ENCODE results near the gene KCNIP3. TPM values are rescaled to one million over a fixed set of nuclear protein-coding genes. Genes with fewer than 3 reads are reported as not detected.

KCNIP3 gene
- total and polyA plus RNA-seq, 4 donors, result 0.26 to 1.1 (median 0.62) TPM

DNA sequence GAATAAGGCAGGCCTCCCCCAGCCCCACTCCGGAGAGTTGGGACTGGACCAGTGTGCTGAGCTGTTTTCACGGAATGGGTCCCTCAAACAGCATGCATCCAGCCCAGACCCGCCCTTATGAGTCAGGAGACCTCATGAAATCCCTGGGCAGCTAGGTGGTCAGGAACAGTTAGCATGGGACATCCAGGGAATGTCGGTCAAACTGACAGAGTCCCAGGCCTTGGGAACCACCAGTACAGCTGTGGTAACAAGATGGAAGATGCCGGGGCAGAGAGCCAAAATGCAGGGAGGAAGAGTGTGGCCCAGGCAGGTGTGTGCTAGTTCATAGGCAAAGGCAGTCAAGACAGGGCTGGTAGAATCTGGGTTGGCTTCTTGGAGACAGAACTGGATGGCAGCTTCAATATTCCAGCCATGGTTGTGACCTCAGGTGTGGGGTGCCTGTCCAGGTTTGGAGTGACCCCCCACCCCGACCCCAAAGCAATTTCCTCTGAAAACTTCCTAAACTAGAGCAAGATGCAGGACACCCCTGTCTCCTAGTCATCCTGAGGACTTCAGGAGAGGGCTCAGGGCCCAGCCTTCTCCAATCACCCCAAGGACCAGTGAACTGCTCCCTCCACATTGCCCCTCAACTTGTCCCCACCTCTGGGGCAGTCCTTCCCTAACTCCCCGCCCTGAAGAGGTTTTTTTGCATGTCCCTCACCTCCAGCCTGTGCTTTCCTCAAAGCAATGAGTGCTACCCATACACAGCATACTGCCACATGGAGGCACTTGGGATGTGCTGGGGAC, 46.5 kb downstream of the KCNIP3 start:
- 83% methylated on average over 7 of the region's 7 CpGs for WGBS
- TF ChIP-seq TAF1 (conservative IDR thresholded peaks at IDR 0.05), result no peak
- TF ChIP-seq JUND (IDR thresholded peaks at IDR 0.05), result no peak
- no peak for TF ChIP-seq FOXA1 (IDR thresholded peaks at IDR 0.05)
- TF ChIP-seq FOXA2 (IDR thresholded peaks at IDR 0.05), result no peak
- TF ChIP-seq RXRA (IDR thresholded peaks at IDR 0.05), result no peak
- TF ChIP-seq RAD21 (IDR thresholded peaks at IDR 0.05), result no peak
- TF ChIP-seq HNF4A (conservative IDR thresholded peaks at IDR 0.05), result no peak
- TF ChIP-seq, protein P1, sequence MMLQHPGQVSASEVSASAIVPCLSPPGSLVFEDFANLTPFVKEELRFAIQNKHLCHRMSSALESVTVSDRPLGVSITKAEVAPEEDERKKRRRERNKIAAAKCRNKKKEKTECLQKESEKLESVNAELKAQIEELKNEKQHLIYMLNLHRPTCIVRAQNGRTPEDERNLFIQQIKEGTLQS (IDR thresholded peaks at IDR 0.05), result no peak
- TF ChIP-seq, protein P2, sequence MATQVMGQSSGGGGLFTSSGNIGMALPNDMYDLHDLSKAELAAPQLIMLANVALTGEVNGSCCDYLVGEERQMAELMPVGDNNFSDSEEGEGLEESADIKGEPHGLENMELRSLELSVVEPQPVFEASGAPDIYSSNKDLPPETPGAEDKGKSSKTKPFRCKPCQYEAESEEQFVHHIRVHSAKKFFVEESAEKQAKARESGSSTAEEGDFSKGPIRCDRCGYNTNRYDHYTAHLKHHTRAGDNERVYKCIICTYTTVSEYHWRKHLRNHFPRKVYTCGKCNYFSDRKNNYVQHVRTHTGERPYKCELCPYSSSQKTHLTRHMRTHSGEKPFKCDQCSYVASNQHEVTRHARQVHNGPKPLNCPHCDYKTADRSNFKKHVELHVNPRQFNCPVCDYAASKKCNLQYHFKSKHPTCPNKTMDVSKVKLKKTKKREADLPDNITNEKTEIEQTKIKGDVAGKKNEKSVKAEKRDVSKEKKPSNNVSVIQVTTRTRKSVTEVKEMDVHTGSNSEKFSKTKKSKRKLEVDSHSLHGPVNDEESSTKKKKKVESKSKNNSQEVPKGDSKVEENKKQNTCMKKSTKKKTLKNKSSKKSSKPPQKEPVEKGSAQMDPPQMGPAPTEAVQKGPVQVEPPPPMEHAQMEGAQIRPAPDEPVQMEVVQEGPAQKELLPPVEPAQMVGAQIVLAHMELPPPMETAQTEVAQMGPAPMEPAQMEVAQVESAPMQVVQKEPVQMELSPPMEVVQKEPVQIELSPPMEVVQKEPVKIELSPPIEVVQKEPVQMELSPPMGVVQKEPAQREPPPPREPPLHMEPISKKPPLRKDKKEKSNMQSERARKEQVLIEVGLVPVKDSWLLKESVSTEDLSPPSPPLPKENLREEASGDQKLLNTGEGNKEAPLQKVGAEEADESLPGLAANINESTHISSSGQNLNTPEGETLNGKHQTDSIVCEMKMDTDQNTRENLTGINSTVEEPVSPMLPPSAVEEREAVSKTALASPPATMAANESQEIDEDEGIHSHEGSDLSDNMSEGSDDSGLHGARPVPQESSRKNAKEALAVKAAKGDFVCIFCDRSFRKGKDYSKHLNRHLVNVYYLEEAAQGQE (IDR thresholded peaks at IDR 0.05), result no peak
- no peak for TF ChIP-seq GABPA (IDR thresholded peaks at IDR 0.05 in 1 of 2, conservative IDR thresholded peaks at IDR 0.05 in 1 of 2)
- TF ChIP-seq HNF4G (IDR thresholded peaks at IDR 0.05), result no peak
- no peak for TF ChIP-seq YY1 (IDR thresholded peaks at IDR 0.05)
- TF ChIP-seq, protein P3, sequence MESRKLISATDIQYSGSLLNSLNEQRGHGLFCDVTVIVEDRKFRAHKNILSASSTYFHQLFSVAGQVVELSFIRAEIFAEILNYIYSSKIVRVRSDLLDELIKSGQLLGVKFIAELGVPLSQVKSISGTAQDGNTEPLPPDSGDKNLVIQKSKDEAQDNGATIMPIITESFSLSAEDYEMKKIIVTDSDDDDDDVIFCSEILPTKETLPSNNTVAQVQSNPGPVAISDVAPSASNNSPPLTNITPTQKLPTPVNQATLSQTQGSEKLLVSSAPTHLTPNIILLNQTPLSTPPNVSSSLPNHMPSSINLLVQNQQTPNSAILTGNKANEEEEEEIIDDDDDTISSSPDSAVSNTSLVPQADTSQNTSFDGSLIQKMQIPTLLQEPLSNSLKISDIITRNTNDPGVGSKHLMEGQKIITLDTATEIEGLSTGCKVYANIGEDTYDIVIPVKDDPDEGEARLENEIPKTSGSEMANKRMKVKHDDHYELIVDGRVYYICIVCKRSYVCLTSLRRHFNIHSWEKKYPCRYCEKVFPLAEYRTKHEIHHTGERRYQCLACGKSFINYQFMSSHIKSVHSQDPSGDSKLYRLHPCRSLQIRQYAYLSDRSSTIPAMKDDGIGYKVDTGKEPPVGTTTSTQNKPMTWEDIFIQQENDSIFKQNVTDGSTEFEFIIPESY (IDR thresholded peaks at IDR 0.05), result no peak
- no peak for TF ChIP-seq NR2F2 (IDR thresholded peaks at IDR 0.05)
- no peak for TF ChIP-seq EGR1 (IDR thresholded peaks at IDR 0.05; ENCODE audit: low read depth in 2 of 2)
- no peaks in the 10 kb centered on the region for H3K36me3 ChIP-seq (ENCODE audit: control insufficient read depth in 4 of 4, insufficient read depth in 3 of 4, low read depth in 1 of 4, low read length in 3 of 4)
- H3K9me3 ChIP-seq (ENCODE audit: control insufficient read depth in 4 of 4, low read length in 3 of 4), result no peaks in the 10 kb centered on the region
- H3K9ac ChIP-seq (ENCODE audit: low read depth in 1 of 2, low read length in 2 of 2), result no peak overlapping the region
- no peak overlapping the region for H3K4me3 ChIP-seq (ENCODE audit: low read depth in 1 of 3, low read length in 3 of 3)
- H3K27me3 ChIP-seq (ENCODE audit: control insufficient read depth in 4 of 4, insufficient read depth in 4 of 4, low read length in 3 of 4), result no peaks in the 10 kb centered on the region
- H3K4me1 ChIP-seq (ENCODE audit: control insufficient read depth in 4 of 4, insufficient read depth in 4 of 4, low read length in 3 of 4), result peaks cover 3 to 15% (median 11%) of the 10 kb centered on the region in 4 donors
- DNase-seq (ENCODE audit: low spot score), result no peak
- no peak overlapping the region for H3K27ac ChIP-seq (ENCODE audit: low read depth in 1 of 2, low read length in 2 of 2)

DNA sequence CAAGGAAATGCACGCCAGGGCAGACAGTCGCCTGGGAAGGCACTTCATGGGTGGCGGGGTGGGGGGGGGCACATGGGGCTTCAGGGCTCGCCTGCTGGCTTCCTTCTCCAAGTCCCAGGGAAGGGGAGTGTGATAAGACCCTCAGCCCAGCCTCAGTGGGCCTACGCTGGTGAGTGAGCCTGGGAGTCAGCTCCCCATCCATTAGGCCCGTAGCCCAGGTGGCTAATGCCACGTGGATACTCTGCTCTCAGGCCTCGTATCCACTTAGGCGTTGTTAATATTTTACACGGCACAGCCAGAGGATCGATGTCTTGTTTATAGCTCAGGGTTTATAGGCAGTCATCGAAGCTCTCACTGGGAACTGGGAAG, 47.1 kb downstream of the KCNIP3 start:
- DNase-seq (ENCODE audit: low spot score), result no peak
- Histone ChIP-seq H3K9ac (ENCODE audit: low read depth in 1 of 2, low read length in 2 of 2) (no peak overlapping the region), H3K27me3 (ENCODE audit: control insufficient read depth in 4 of 4, insufficient read depth in 4 of 4, low read length in 3 of 4) (no peaks in the 10 kb centered on the region), H3K4me1 (ENCODE audit: control insufficient read depth in 4 of 4, insufficient read depth in 4 of 4, low read length in 3 of 4) (peaks cover 3 to 15% (median 11%) of the 10 kb centered on the region in 4 donors), H3K27ac (ENCODE audit: low read depth in 1 of 2, low read length in 2 of 2) (no peak overlapping the region), H3K9me3 (ENCODE audit: control insufficient read depth in 4 of 4, low read length in 3 of 4) (no peaks in the 10 kb centered on the region), H3K4me3 (ENCODE audit: low read depth in 1 of 3, low read length in 3 of 3) (no peak overlapping the region), H3K36me3 (ENCODE audit: control insufficient read depth in 4 of 4, insufficient read depth in 3 of 4, low read depth in 1 of 4, low read length in 3 of 4) (no peaks in the 10 kb centered on the region)
- TF ChIP-seq RAD21 (IDR thresholded peaks at IDR 0.05), result no peak
- no peak for TF ChIP-seq HNF4A (conservative IDR thresholded peaks at IDR 0.05)
- TF ChIP-seq TAF1 (conservative IDR thresholded peaks at IDR 0.05), result no peak
- TF ChIP-seq, protein P4, sequence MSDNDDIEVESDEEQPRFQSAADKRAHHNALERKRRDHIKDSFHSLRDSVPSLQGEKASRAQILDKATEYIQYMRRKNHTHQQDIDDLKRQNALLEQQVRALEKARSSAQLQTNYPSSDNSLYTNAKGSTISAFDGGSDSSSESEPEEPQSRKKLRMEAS (IDR thresholded peaks at IDR 0.05), result no peak
- TF ChIP-seq, protein P2 (IDR thresholded peaks at IDR 0.05), result no peak
- TF ChIP-seq, protein P1 (IDR thresholded peaks at IDR 0.05), result no peak
- no peak for TF ChIP-seq HNF4G (IDR thresholded peaks at IDR 0.05)
- no peak for TF ChIP-seq FOXA1 (IDR thresholded peaks at IDR 0.05)
- TF ChIP-seq, protein P5, sequence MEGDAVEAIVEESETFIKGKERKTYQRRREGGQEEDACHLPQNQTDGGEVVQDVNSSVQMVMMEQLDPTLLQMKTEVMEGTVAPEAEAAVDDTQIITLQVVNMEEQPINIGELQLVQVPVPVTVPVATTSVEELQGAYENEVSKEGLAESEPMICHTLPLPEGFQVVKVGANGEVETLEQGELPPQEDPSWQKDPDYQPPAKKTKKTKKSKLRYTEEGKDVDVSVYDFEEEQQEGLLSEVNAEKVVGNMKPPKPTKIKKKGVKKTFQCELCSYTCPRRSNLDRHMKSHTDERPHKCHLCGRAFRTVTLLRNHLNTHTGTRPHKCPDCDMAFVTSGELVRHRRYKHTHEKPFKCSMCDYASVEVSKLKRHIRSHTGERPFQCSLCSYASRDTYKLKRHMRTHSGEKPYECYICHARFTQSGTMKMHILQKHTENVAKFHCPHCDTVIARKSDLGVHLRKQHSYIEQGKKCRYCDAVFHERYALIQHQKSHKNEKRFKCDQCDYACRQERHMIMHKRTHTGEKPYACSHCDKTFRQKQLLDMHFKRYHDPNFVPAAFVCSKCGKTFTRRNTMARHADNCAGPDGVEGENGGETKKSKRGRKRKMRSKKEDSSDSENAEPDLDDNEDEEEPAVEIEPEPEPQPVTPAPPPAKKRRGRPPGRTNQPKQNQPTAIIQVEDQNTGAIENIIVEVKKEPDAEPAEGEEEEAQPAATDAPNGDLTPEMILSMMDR (IDR thresholded peaks at IDR 0.05; ENCODE audit: low read depth, low read length, missing input control), result no peak
- TF ChIP-seq EGR1 (IDR thresholded peaks at IDR 0.05; ENCODE audit: low read depth in 2 of 2), result no peak
- TF ChIP-seq SP1 (IDR thresholded peaks at IDR 0.05), result no peak
- no peak for TF ChIP-seq FOXA2 (IDR thresholded peaks at IDR 0.05)
- TF ChIP-seq RXRA (IDR thresholded peaks at IDR 0.05), result no peak
- 74% methylated on average over 12 of the region's 12 CpGs for WGBS

Data from liver (tissue), 9 donors.